ENCODE data around the gene FDXR.

DNA sequence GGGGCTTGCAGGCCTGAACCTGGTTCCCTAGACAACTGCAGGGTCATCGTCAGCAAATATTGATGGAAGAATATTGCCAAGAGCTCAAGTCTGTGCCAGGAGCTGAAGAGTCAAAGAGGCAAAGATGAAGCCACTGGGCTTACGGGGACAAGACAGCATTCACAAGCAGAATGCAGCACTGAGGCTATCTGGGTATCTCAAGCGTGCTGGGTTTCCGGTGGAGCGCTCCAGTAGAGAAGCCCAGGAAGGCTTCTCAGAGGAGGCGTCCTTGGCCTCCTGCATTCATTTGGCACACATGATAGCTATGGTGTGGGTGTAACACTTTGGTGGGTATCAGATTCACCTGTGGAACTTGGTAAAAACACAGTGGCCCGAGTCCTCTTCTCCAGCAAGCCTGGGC lies 17.8 kb upstream of the FDXR start:
- TF ChIP-seq E2F4 (CRISPR knock-in tag; IDR thresholded peaks at IDR 0.05; ENCODE audit: low read depth) (no peak), U2AF2 (optimal IDR thresholded peaks at IDR 0.05; ENCODE audit: low read depth, low read length) (no peak)
